ENCODE measurements around the gene PARD3. TPM values are rescaled to one million over a fixed set of nuclear protein-coding genes. Genes with fewer than 3 reads are reported as not detected.

The PARD3 gene
- total RNA-seq, 1 donor from 2014 or later: 51.2 TPM

DNA sequence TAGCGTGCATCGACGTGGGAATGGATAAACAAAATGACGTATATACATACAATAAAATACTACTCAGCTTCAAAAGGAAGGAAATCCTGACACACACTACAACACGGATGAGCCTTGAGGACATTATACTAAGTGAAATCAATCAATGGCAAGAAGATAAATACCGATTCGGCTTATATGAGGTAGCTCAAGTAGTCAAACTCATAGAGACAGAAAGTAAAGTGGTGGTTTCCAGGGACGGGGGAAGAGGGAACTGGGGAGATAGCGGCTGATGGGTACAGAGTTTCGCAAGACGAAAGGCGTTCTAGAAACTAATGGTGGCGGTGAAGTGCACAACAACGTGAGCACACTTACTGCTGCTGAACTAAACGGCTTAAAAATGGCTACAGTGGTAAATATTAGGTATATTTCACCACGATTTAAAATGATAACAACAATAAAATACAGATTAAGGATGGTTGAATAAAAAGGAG is 516.7 kb downstream of the PARD3 start:
- Mint-ChIP-seq H3K36me3 (ENCODE audit: low read depth) (peaks cover 6% of the 10 kb centered on the region), H3K4me1 (peaks cover 32% of the 10 kb centered on the region), H3K27me3 (ENCODE audit: low read depth) (no peaks in the 10 kb centered on the region), H3K27ac (ENCODE audit: unreplicated experiment) (no peak overlapping the region), H3K9me3 (no peaks in the 10 kb centered on the region), H3K4me3 (no peak overlapping the region)
- no peak for DNase-seq (ENCODE audit: low read depth, low spot score)
- TF ChIP-seq, protein P1, sequence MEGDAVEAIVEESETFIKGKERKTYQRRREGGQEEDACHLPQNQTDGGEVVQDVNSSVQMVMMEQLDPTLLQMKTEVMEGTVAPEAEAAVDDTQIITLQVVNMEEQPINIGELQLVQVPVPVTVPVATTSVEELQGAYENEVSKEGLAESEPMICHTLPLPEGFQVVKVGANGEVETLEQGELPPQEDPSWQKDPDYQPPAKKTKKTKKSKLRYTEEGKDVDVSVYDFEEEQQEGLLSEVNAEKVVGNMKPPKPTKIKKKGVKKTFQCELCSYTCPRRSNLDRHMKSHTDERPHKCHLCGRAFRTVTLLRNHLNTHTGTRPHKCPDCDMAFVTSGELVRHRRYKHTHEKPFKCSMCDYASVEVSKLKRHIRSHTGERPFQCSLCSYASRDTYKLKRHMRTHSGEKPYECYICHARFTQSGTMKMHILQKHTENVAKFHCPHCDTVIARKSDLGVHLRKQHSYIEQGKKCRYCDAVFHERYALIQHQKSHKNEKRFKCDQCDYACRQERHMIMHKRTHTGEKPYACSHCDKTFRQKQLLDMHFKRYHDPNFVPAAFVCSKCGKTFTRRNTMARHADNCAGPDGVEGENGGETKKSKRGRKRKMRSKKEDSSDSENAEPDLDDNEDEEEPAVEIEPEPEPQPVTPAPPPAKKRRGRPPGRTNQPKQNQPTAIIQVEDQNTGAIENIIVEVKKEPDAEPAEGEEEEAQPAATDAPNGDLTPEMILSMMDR (conservative IDR thresholded peaks at IDR 0.05): no peak

DNA sequence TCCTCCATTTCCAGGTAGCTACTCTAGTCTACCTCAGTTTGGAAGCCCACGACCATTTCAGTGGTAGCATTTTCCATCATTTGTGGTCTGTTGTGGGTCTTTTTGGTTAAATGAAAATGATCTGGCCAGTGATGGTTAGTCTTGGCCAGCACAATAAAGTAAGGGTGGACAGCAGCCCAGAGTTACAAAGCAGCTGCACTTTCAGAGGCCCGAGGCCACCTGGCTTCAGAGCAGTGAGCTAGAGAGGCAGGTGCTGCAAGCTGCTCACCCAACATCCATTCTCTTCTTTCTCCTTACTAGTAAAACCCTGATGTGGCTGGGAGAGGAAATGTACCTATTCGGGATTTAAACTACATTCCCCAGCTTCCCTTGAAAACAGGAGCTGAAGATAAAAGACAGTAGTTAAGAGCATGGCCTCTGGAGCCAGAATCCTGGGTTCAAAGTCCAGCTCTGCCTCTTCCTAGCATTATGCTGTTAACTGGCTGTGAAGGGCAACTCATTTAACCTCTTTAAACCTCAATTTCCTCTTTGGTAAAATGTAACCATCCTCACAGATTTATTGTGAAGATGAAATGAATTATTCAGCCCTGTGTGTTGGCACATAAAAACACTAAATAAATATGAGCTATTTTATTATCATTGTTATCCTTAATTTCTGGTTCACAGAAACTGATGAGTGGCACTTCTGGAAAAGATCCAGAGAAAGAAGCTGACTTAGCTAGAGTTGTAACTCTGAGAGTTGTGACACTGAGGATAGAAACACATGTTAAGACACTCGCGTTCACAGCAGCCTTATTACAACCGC is 517.4 kb downstream of the PARD3 start:
- Mint-ChIP-seq H3K36me3 (ENCODE audit: low read depth) (peaks cover 6% of the 10 kb centered on the region), H3K9me3 (no peaks in the 10 kb centered on the region), H3K4me3 (no peak overlapping the region), H3K27me3 (ENCODE audit: low read depth) (no peaks in the 10 kb centered on the region), H3K27ac (ENCODE audit: unreplicated experiment) (no peak overlapping the region), H3K4me1 (peaks cover 34% of the 10 kb centered on the region)
- TF ChIP-seq, protein P1 (conservative IDR thresholded peaks at IDR 0.05): no peak
- no peak for DNase-seq (ENCODE audit: low read depth, low spot score)

DNA sequence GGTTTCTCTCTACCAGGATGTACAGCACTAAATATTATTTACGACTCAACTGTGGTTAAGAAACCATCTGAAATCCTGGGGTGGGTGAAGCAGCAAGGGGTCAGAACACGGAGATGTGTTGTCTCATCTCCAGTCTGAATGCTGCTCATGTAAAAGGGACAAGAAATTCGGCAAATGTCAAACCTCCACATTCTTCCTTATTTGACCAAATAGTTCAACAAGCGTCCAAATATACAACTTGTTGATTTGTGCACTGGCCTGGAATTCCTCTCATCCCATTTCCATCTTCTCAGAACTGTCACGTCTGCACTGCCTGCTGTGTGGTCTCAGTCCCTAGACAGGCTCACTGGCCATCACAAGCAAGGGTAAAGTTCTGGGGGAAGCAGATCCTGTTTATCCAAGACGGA is 520.0 kb downstream of the PARD3 start:
- no peak for DNase-seq (ENCODE audit: low read depth, low spot score)
- Mint-ChIP-seq H3K9me3 (no peaks in the 10 kb centered on the region), H3K36me3 (ENCODE audit: low read depth) (peaks cover 3% of the 10 kb centered on the region), H3K4me3 (no peak overlapping the region), H3K27ac (ENCODE audit: unreplicated experiment) (no peak overlapping the region), H3K4me1 (peaks cover 41% of the 10 kb centered on the region), H3K27me3 (ENCODE audit: low read depth) (no peaks in the 10 kb centered on the region)
- TF ChIP-seq, protein P1 (conservative IDR thresholded peaks at IDR 0.05): no peak

GRCh38 chr10:34294137-34294536 is 521.0 kb downstream of the PARD3 start:
- peaks cover 37% of the 10 kb centered on the region for H3K4me1 Mint-ChIP-seq
- no peaks in the 10 kb centered on the region for H3K27me3 Mint-ChIP-seq (ENCODE audit: low read depth)
- no peak overlapping the region for H3K27ac Mint-ChIP-seq (ENCODE audit: unreplicated experiment)
- no peak for DNase-seq (ENCODE audit: low read depth, low spot score)
- H3K4me3 Mint-ChIP-seq: no peak overlapping the region
- TF ChIP-seq, protein P1 (conservative IDR thresholded peaks at IDR 0.05): no peak
- H3K9me3 Mint-ChIP-seq: no peaks in the 10 kb centered on the region
- H3K36me3 Mint-ChIP-seq (ENCODE audit: low read depth): peaks cover 3% of the 10 kb centered on the region

DNA sequence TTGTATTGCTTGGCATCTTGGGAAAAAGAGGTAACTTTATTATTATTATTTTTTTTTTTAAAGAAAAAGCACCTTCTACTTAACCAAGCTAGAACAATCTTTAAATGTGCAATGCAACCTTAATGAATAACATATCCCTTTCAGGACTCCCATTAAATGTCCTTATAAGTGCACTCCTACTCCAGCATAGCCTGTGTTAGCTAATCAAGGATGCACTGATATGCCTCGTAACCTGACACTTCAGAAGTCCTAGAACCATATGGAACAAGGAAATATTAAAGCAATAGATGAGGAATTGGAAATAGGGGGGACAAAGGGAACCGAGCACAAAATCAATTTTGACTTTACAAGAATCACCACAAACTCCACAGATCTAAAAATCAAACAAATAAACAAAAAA is 522.4 kb downstream of the PARD3 start:
- Mint-ChIP-seq H3K27me3 (ENCODE audit: low read depth) (no peaks in the 10 kb centered on the region), H3K36me3 (ENCODE audit: low read depth) (peaks cover 3% of the 10 kb centered on the region), H3K27ac (ENCODE audit: unreplicated experiment) (no peak overlapping the region), H3K4me1 (peaks cover 25% of the 10 kb centered on the region), H3K4me3 (no peak overlapping the region), H3K9me3 (no peaks in the 10 kb centered on the region)
- DNase-seq (ENCODE audit: low read depth, low spot score): no peak
- TF ChIP-seq, protein P1 (conservative IDR thresholded peaks at IDR 0.05): no peak

All from neural crest cell (in vitro differentiated cells).